Lung (tissue), 12 donors: Measurements from ENCODE around the gene MYL5. TPM values are rescaled to one million over a fixed set of nuclear protein-coding genes. Genes with fewer than 3 reads are reported as not detected.

Experiments used
- ATAC-seq: fragments of 200-7000 bp; cut with Tn5 transposase; one replicate; pipeline ENCODE4 v1.9.1; 2020; ENCODE audit warnings: moderate number of reproducible peaks; ENCODE audit not compliant: insufficient read depth, low FRiP score
- DNase-seq, 3 donors: peaks; one replicate each; pipeline ENCODE4 v3.0.0-alpha.2; 2013 to 2017
- H3K27ac ChIP-seq, 2 donors: one replicate each; pipeline ENCODE4 v1.5.1; 2013; ENCODE audit warnings: mild to moderate bottlenecking in 2 of 2, moderate library complexity in 2 of 2, control low read depth in 1 of 2, inconsistent platforms in 1 of 2, low read depth in 1 of 2, low read length in 1 of 2
- H3K27me3 ChIP-seq, 3 donors: one replicate each; pipeline ENCODE4 v1.5.1; 2013; ENCODE audit warnings: low read length in 2 of 3; ENCODE audit not compliant: control insufficient read depth in 3 of 3, insufficient read depth in 3 of 3
- H3K36me3 ChIP-seq, 4 donors: one replicate each; pipeline ENCODE4 v1.5.1; 2013; ENCODE audit warnings: low read length in 4 of 4, mild to moderate bottlenecking in 1 of 4, moderate library complexity in 1 of 4; ENCODE audit not compliant: control insufficient read depth in 4 of 4, insufficient read depth in 4 of 4
- H3K4me1 ChIP-seq, 5 donors: one replicate each; pipeline ENCODE4 v1.5.1; 2013; ENCODE audit warnings: low read length in 5 of 5, mild to moderate bottlenecking in 2 of 5, moderate library complexity in 1 of 5; ENCODE audit not compliant: control insufficient read depth in 5 of 5, insufficient read depth in 5 of 5
- H3K4me3 ChIP-seq: one replicate; pipeline ENCODE4 v1.5.1; 2013; ENCODE audit warnings: mild to moderate bottlenecking, control low read depth, moderate library complexity
- H3K9ac ChIP-seq, 2 donors: one replicate each; pipeline ENCODE4 v1.5.1; 2013; ENCODE audit warnings: low read length in 2 of 2, control low read depth in 1 of 2; ENCODE audit not compliant: insufficient read depth in 1 of 2
- H3K9me3 ChIP-seq, 4 donors: one replicate each; pipeline ENCODE4 v1.5.1; 2013; ENCODE audit warnings: low read length in 3 of 4, mild to moderate bottlenecking in 1 of 4, moderate library complexity in 1 of 4; ENCODE audit not compliant: control insufficient read depth in 4 of 4, insufficient read depth in 3 of 4
- WGBS, 2 donors: extraction: QIAGEN DNeasy Blood & Tissue Kit; methylation state at CpG; one replicate each; pipeline ENCODE4 v1.1.7; 2013; 5-methylcytosine and 5-hydroxymethylcytosine counted together
- polyA plus RNA-seq, 2 donors: library from polyadenylated mRNA; stranded (reverse); fragments of 200-250 nt; gene quantifications; one replicate each; pipeline ENCODE4 v1.2.1, GENCODE V29; 2013
- total RNA-seq, 2 donors: library from RNA; depleted of rRNA in 1 of 2; stranded (reverse); fragments of >200 nt in 1 of 2; gene quantifications; one replicate each; pipeline ENCODE4 v1.2.1, GENCODE V29; 2014 to 2021
- TF ChIP-seq, protein P1 (sequence below): IDR thresholded peaks from 2 replicates; pipeline ENCODE4 v1.5.1; 2012; ENCODE audit warnings: mild to moderate bottlenecking; ENCODE audit errors: control extremely low read depth, extremely low read depth
- donor health status: control.
- donor health status: control.
- donor health status: Bipolar disorder and iron deficiency.
- donor health status: healthy.
- donor health status: DM: yes; HTN: yes; CAD: no.

The MYL5 gene
- total and polyA plus RNA-seq, 4 donors, result 5.6 to 20.0 (median 10.5) TPM

DNA sequence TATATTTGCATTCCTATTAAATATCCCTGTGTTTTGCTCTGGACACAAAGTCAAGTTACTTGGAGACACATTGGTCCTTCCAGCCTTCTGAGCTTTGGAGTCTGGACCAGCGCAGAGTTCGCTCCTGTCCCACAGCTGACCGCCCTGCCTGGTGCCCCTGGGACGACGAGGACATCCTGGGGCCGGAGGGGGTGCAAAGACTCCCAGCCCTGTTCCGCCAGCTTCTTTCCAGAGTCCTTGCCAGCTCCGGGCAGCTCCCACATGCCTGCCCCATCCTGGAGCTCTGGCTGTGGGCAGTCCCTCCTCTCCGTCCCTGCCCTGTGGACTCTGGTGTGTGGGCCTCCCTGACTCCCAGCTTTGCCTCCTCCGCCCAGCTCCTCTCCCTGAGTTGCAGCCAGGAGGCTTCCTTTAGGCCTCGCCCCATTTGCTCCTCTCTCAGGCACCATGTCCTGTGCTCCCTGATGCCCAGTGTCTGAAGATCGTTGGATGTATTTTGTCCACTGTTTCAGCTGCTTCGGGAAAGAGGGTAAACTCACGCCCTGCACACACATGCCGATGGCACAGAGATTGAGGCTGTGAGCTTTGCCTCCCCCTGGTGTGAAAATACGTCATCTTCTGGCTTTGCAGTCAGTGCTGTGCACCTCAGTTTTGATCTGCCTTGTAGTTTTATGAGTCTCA lies 26.4 kb downstream of the MYL5 start:
- H3K4me1 ChIP-seq, result peaks cover 0 to 8% (median 0%) of the 10 kb centered on the region in 5 donors
- H3K27me3 ChIP-seq, result no peaks in the 10 kb centered on the region
- WGBS, 2 donors, result 85 to 88% methylated on average over 16 of the region's 16 CpGs
- DNase-seq, result no peak
- no peak overlapping the region for H3K27ac ChIP-seq
- H3K36me3 ChIP-seq, result no peaks in the 10 kb centered on the region
- no peak overlapping the region for H3K4me3 ChIP-seq
- no peaks in the 10 kb centered on the region for H3K9me3 ChIP-seq
- ATAC-seq, result no peak
- TF ChIP-seq, protein P1, sequence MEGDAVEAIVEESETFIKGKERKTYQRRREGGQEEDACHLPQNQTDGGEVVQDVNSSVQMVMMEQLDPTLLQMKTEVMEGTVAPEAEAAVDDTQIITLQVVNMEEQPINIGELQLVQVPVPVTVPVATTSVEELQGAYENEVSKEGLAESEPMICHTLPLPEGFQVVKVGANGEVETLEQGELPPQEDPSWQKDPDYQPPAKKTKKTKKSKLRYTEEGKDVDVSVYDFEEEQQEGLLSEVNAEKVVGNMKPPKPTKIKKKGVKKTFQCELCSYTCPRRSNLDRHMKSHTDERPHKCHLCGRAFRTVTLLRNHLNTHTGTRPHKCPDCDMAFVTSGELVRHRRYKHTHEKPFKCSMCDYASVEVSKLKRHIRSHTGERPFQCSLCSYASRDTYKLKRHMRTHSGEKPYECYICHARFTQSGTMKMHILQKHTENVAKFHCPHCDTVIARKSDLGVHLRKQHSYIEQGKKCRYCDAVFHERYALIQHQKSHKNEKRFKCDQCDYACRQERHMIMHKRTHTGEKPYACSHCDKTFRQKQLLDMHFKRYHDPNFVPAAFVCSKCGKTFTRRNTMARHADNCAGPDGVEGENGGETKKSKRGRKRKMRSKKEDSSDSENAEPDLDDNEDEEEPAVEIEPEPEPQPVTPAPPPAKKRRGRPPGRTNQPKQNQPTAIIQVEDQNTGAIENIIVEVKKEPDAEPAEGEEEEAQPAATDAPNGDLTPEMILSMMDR, result no peak
- no peak overlapping the region for H3K9ac ChIP-seq

DNA sequence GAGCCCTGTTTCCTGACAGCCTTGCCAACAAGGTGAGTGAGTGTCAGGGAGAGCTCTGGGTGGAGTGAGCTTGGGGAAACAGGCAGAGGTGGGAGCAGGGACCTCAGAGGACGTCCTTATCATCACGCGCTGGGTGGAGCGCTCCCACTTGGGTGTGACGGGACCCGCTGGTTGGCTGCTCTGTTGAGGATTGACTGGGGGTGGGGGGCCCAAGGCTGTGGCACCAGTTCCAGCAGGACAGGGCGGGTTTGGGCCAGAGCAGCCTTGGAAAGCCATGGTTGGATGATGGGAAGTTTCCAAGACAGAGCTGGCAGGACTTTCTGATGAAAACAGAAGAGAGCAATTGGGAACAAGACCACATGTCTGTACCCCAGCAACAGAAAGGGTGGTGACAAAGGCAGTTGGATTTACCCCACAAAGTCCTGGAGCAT lies 28.3 kb downstream of the MYL5 start:
- no peaks in the 10 kb centered on the region for H3K9me3 ChIP-seq
- no peaks in the 10 kb centered on the region for H3K27me3 ChIP-seq
- H3K4me3 ChIP-seq, result no peak overlapping the region
- ATAC-seq (no peak), DNase-seq (no peak)
- TF ChIP-seq, protein P1, result no peak
- H3K36me3 ChIP-seq, result no peaks in the 10 kb centered on the region
- 70 to 78% methylated on average over 7 of the region's 7 CpGs for WGBS, 2 donors
- no peak overlapping the region for H3K27ac ChIP-seq
- H3K4me1 ChIP-seq, result peaks cover 0 to 14% (median 6%) of the 10 kb centered on the region in 5 donors
- H3K9ac ChIP-seq, result no peak overlapping the region

DNA sequence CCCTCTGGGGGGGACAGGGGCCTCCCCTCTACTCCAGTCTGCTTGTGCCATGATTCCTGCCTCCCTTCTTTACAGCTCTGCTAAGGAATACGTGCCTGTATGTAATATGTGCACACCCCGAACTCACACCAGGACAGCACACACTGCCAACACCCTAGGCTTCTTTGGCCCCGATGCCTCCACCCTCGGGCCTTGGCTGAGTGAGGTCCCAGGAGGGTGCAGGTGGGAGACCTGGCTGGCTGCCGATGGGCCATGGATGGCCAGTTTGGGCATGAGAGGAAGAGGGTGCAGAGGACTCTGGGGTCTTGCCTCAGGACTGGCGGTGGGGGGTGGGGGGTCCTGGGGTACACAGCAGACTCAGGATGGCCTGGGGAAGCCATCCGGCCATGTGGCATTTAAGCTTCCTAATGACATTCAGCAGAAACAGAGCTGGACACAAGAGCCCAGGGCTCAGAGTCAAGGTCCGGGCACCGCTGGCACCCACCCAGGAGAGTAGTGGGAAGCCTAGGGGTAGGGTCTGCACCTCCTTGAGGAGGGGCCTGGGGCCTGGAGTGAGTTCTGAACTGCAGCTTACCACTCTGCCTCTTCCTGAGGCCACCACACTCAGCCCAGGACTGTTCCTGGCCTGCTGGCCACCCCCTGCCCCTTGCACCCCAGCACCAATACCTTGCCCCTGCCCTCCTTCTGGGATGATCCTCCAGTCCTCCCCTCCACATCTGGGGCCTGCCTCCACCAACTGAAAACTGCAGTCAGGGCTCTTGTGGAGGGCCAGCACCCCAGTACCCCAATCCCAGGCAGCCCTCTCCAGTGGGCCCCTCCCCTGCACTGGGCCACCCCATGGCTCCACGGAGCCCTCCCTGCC lies 29.2 kb downstream of the MYL5 start:
- Histone ChIP-seq H3K4me1 (peaks cover 4 to 21% (median 10%) of the 10 kb centered on the region in 5 donors), H3K9ac (no peak overlapping the region), H3K4me3 (no peak overlapping the region), H3K27me3 (no peaks in the 10 kb centered on the region), H3K27ac (no peak overlapping the region), H3K36me3 (no peaks in the 10 kb centered on the region), H3K9me3 (no peaks in the 10 kb centered on the region)
- TF ChIP-seq, protein P1, result no peak
- WGBS, 2 donors, result 89 to 90% methylated on average over 9 to 10 of the region's 10 CpGs
- DNase-seq (no peak), ATAC-seq (no peak)
